GM18867 (cell line): Measurements from ENCODE around the gene B3GAT3.
"Not testable (repeated sequence)": the region's sequence is repeated elsewhere in the genome, so short reads cannot be mapped to it uniquely, and the experiment has no call there.

Experiments used
- ATAC-seq: cut with Tn5 transposase; IDR thresholded peaks from one replicate; pipeline ENCODE4 v1.9.1; 2021; ENCODE audit warnings: mild to moderate bottlenecking, moderate library complexity; ENCODE audit not compliant: unreplicated experiment

B3GAT3 gene

GRCh38 chr11:62645946-62646824 is 24.4 kb upstream of the B3GAT3 start, which contains the start of gene GANAB:
TSS of gene GANAB (minus strand) at chr11:62646613. CDS start at chr11:62646599, 14 bp downstream.
- ATAC-seq, result peak; percentile 91

GRCh38 chr11:62645671-62645945 is 23.8 kb upstream of the B3GAT3 start:
- ATAC-seq, result no peak

- ATAC-seq, result no peak
These were observed 22.4 kb upstream of the B3GAT3 start for GRCh38 chr11:62644220-62644619.

DNA sequence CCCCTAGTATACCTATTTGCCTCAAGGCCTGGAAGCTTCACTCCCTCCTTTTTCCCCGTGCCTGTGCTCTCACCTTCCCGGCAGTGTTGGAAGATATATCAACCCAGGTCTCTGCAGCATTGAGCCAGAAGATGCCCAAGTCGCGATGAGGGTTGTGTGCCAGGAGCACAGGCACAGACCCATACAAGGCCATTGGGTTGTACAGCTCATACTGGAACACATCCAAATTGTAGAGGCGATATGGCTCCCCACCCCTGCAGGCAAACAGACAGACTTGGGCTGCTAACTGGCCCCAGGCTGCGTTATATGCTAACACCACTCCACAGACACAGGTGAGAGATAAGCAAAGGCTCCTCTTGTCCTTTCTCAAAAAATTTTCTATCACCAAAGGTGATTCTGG is 10.7 kb upstream of the B3GAT3 start:
- ATAC-seq, result no peak

DNA sequence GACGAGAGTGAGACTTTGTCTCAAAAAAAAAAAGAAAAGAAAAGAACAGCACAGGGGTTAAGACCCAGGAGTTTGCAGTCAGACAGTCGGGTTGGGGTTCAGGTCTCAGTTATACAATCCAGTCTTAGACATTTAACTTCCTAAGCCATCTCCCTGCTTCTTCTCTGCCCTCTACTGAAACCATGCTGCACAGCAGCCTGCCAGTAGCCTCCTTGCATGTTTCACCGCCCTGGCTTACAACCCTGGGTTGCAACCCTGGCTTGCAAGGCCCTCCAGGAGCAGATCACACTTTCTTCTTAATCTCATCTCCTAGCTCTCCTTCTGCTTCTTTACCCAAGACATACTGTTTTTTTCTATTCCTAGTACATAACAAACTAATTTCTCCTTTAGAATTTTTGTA is 5.9 kb upstream of the B3GAT3 start:
- no peak for ATAC-seq

GRCh38 chr11:62622476-62623089 is 797 bp upstream of the B3GAT3 start:
- no peak for ATAC-seq

GRCh38 chr11:62621027-62621566 is 689 bp downstream of the B3GAT3 start:
- no peak for ATAC-seq

- not testable (repeated sequence) for ATAC-seq
These were observed 4.8 kb downstream of the B3GAT3 start for GRCh38 chr11:62616957-62617356.

DNA sequence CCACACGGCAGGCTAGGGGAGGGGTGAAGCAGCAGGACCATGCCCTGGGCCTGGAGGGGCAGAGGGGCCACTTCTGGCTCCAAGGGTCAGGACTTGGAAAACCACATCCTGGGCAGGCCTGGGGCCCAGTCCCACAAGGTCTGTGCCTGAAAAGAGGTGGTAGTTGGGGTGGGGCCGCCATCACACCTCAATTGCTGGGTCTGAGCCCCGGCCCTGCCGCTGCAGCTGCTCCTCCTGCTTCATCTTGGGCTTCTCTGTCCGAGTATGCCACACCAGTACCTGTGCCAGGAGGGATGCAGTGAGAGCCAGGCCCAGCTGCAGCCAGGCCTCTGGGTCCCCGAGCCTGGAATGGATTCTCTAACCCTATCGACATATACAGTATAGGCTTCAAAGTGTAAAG is 6.3 kb downstream of the B3GAT3 start:
- ATAC-seq, result no peak

GRCh38 chr11:62614275-62614674 is 7.5 kb downstream of the B3GAT3 start:
- ATAC-seq, result no peak

DNA sequence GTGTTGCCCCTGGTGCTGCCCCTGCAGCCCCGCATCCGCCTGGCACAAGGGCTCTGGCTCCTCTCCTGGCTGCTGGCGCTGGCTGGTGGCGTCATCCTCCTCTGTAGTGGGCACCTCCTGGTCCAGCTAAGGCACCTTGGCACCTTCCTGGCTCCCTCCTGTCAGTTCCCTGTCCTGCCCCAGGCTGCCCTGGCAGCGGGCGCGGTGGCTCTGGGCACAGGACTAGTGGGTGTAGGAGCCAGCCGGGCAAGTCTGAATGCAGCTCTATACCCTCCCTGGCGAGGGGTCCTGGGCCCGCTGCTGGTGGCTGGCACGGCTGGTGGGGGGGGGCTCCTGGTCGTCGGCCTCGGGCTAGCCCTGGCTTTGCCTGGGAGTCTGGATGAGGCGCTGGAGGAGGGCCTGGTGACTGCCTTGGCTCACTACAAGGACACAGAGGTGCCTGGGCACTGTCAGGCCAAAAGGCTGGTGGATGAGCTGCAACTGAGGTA is 8.5 kb downstream of the B3GAT3 start:
- ATAC-seq, result no peak

GRCh38 chr11:62612366-62613290 is 9.2 kb downstream of the B3GAT3 start, which contains the start of the genes EML3 and ROM1:
TSS of gene EML3 (minus strand) at chr11:62612775. CDS start at chr11:62612457, 318 bp downstream.
TSS of gene ROM1 (plus strand) at chr11:62613257. CDS start at chr11:62613282, 25 bp downstream.
- peak; percentile 59 for ATAC-seq

DNA sequence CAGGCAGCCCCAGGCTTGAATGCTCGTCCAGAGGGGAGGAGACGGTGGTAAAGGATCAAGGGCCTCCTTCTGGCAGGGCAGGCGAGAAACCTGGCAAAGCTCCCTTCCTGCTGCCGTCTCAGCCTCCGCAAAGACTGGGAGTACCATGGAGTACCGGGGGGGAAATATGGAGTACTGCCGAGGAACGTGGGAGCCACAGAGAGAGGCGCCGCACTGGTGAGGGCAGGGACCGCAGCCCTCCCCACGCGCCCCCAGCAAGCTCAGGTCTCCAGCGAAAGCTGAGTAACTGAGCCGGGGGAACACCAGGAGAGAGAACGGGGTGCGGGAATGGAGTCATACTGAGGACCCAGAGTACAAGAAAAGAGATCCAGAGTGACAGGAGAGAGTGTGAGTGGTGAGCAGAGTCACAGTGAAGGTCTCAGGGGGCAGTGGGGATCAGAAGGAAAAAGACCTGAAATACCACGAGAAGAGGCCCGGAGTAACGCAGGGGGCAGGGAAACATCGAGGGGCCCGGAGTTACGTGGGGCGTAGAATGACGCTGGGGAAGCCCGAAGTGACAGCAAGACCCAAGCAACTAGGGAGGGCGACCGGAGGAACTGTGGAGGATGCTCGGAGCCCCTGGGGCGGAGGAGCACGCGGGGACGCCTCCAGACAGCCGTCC is 10.0 kb downstream of the B3GAT3 start:
- ATAC-seq, result peak; percentile 16

GRCh38 chr11:62610814-62611704 is 10.7 kb downstream of the B3GAT3 start:
- ATAC-seq, result no peak

DNA sequence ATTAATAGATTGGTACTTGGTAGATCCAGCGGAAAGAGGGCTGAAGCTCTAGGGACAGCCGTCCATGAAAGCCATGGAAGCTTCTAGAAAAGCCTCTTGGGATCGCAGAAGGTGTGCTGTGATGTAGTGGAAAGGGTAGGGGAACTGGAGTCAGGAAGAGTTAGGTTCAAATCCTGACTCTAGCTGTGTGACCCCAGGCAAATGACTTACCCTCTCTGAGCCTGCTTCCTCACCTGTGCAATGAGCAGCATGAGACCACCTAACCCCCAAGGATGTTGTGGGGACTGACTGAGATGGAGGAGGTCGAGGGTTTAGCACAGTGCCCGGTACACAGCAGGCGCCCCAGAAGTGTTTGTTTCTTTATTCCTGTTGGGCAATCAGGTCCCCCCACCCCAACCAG is 11.4 kb downstream of the B3GAT3 start:
- no peak for ATAC-seq

DNA sequence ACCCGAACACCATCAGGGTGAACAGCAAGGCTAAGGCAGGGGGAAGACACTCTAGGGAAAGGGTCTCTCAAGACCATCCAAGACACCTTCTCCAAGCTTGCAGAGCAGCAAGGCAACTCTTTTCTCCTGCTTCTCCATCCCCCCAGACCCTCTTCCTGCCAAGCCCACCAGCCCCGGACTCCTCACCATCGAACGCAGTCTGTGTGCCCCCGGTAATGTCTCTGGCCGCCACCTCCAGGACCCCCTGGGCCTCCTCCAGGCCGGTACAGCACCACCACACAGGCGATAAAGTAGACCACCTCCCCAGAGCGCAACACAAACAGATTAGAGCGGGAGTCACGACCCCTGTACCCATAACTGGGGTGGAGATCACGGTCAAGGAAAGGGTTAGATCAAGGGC is 13.0 kb downstream of the B3GAT3 start:
- ATAC-seq, result no peak

- no peak for ATAC-seq
These were observed 14.1 kb downstream of the B3GAT3 start for GRCh38 chr11:62607714-62608113.

DNA sequence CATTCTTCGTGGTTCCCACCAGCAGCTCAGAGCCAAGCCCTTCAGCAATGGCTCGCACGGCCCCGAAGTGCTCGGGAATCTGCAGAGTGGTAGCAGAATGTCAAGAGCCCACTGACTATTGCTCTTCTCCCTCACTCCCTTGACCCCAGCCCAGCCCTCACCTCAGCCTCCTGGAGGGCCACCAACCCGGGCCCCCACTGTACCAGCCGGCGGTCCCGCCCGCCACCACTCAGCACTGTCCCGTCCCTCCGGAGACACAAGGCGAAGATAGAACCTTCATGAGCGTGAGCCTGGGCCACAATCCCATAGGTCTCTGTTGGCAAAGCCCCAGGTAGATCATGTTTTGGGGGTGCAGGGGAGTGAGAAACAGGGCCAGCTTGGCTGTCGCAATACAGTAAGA is 15.9 kb downstream of the B3GAT3 start:
- ATAC-seq, result no peak

DNA sequence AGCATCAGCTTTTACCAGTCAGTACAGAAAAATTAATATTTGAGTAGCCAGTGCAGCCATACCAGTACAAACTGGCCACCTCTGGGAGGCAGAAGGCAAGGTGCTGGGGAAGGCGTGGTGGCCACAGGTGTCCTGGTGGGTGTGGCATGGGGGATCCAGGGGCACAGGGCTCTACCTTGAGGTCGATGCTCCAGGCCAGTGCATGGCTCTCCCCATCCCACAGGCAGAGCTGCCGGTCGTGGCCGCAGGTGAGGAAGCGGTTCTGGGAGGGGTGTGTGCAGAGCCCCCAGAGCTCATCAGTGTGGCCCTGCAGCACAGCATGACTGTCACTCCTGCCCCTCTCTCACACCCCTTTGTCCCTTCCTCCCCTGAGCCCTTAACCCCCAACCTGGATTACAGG is 16.3 kb downstream of the B3GAT3 start:
- no peak for ATAC-seq
